HepG2 (cell line): ENCODE results near the gene RAP2A.

ENCODE experiments used
- CTCF ChIP-seq: sonication (generic); formaldehyde crosslinking; IDR thresholded peaks from 2 replicates; pipeline ENCODE4 v1.5.0; 2020; ENCODE audit warnings: mild to moderate bottlenecking, missing genetic modification reagents, moderate library complexity
- ELF1 ChIP-seq: sonication (generic); formaldehyde crosslinking; IDR thresholded peaks from 2 replicates; pipeline ENCODE4 v1.4.0; 2020; ENCODE audit warnings: missing genetic modification reagents
- EZH2 ChIP-seq: conservative IDR thresholded peaks from 2 replicates; pipeline ENCODE4 v1.6.1; 2012; ENCODE audit warnings: mild to moderate bottlenecking, low read depth, low read length, moderate library complexity
- JUN ChIP-seq: sonication (generic); formaldehyde crosslinking; IDR thresholded peaks from 2 replicates; pipeline ENCODE4 v1.4.0; 2020; ENCODE audit warnings: mild to moderate bottlenecking, missing genetic modification reagents
- POLR2A ChIP-seq, 2 experiments: IDR thresholded peaks; 2 replicates each; pipeline ENCODE4 v1.6.1; 2011; ENCODE audit warnings: low read depth in 2 of 2, low read length in 2 of 2, mild to moderate bottlenecking in 1 of 2, moderate library complexity in 1 of 2; ENCODE audit not compliant: insufficient read depth in 1 of 2
- POLR2AphosphoS2 ChIP-seq: IDR thresholded peaks from 2 replicates; pipeline ENCODE4 v1.6.1; 2011; ENCODE audit warnings: low read depth, low read length, improper control_type of control experiment
- RAD51 ChIP-seq: fragments of 450-650 bp; IDR thresholded peaks from 2 replicates; pipeline ENCODE4 v1.6.1; 2016; ENCODE audit warnings: borderline replicate concordance
- SETDB1 ChIP-seq: sonication (generic); formaldehyde crosslinking; IDR thresholded peaks from 2 replicates; pipeline ENCODE4 v1.5.1; 2020; ENCODE audit warnings: missing genetic modification reagents, mild to moderate bottlenecking, borderline replicate concordance
- TCF7L2 ChIP-seq: IDR thresholded peaks from 2 replicates; pipeline ENCODE4 v1.6.1; 2011; ENCODE audit warnings: mild to moderate bottlenecking, low read depth, low read length, moderate library complexity
- ZFP41 ChIP-seq: sonication (generic); formaldehyde crosslinking; IDR thresholded peaks from 2 replicates; pipeline ENCODE4 v1.4.0; 2020; ENCODE audit warnings: mild to moderate bottlenecking, missing genetic modification reagents, borderline replicate concordance
- ZNF777 ChIP-seq: sonication (generic); formaldehyde crosslinking; IDR thresholded peaks from 2 replicates; pipeline ENCODE4 v1.4.0; 2020; ENCODE audit warnings: missing genetic modification reagents
- ZNF781 ChIP-seq: sonication (generic); formaldehyde crosslinking; IDR thresholded peaks from 2 replicates; pipeline ENCODE4 v1.5.1; 2020; ENCODE audit warnings: borderline replicate concordance, mild to moderate bottlenecking, missing genetic modification reagents; ENCODE audit errors: not compliant biosample characterization
- TF ChIP-seq, protein P1 (sequence below): sonication (generic); formaldehyde crosslinking; conservative IDR thresholded peaks from 2 replicates; pipeline ENCODE4 v1.4.0; 2020; ENCODE audit warnings: missing genetic modification reagents

DNA sequence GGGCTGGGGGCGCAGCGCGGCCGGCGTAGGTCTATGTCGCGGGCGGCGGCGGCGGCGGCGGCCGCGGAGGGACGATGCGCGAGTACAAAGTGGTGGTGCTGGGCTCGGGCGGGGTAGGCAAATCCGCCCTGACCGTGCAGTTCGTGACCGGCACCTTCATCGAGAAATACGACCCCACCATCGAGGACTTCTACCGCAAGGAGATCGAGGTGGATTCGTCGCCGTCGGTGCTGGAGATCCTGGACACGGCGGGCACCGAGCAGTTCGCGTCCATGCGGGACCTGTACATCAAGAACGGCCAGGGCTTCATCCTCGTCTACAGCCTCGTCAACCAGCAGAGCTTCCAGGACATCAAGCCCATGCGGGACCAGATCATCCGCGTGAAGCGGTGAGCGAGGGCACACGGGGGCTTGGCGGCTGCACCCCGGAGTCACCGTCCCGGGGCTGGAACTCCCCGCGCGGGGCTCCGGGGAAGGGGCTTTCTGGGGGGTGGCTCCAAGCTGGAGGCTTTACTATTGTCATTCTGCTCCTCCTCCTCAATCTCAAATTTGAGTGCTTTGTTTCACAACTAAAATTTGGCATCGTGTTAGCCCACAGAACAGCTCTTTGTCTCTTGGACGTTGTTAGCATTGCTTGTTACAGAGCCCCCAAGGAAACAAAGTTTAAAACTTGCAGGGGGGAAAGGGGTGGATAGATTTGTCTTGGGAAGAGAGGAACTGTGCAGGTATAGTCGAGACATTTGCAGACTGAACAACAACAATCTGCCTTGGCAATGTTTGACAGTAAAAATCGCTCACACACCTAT is 630 bp downstream of the RAP2A start:
- TF ChIP-seq ZNF781 (CRISPR knock-in tag) (no peak), TCF7L2 (no peak), ELF1 (CRISPR knock-in tag) (no peak), SETDB1 (CRISPR knock-in tag) (no peak), POLR2AphosphoS2 (no peak), ZNF777 (CRISPR knock-in tag) (peak; percentile 92), POLR2A (IDR thresholded peaks at IDR 0.05; ENCODE audit: insufficient read depth in 1 of 2, low read depth in 2 of 2, low read length in 2 of 2) (no peak), EZH2 (no peak), RAD51 (no peak), CTCF (CRISPR knock-in tag) (no peak), ZFP41 (CRISPR knock-in tag) (no peak), JUN (CRISPR knock-in tag) (no peak)
- TF ChIP-seq, protein P1, sequence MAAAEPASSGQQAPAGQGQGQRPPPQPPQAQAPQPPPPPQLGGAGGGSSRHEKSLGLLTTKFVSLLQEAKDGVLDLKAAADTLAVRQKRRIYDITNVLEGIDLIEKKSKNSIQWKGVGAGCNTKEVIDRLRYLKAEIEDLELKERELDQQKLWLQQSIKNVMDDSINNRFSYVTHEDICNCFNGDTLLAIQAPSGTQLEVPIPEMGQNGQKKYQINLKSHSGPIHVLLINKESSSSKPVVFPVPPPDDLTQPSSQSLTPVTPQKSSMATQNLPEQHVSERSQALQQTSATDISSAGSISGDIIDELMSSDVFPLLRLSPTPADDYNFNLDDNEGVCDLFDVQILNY (CRISPR knock-in tag): no peak
